OCI-LY1 (cell line): ENCODE results near the gene SUFU.

Experiments
- EZH2 ChIP-seq: fragments of 200-600 bp; sonication (generic), shearing (Covaris generic); IDR thresholded peaks from 2 replicates; pipeline ENCODE4 v1.8.0; 2017; ENCODE audit warnings: borderline replicate concordance, mixed run types, mild to moderate bottlenecking, antibody characterized with exemption, low read length, moderate library complexity, mixed read lengths
- TF ChIP-seq, protein P1 (sequence below): fragments of 200-600 bp; sonication (generic), shearing (Covaris generic); IDR thresholded peaks from 2 replicates; pipeline ENCODE4 v1.5.1; 2017; ENCODE audit warnings: mild to moderate bottlenecking, antibody characterized with exemption, low read length, moderate library complexity, mixed read lengths

DNA sequence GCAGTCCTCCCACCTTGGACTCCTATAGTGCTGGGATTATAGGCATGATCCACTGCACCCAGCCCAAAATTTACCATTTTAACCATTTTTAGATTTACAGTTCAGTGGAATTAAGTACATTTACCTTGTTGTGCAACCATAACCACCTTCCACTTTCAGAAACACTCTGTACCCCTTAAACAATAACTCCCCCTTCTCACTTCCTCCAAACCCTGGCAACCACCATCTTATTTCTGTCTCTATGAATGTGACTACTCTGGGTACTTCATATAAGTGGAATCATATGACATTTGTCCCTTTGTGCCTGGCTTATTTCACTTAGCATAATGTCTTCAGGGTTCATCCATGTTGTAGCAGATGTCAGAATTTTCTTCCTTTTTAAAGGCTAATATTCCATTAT lies 33.6 kb downstream of the SUFU start:
- TF ChIP-seq, protein P1, sequence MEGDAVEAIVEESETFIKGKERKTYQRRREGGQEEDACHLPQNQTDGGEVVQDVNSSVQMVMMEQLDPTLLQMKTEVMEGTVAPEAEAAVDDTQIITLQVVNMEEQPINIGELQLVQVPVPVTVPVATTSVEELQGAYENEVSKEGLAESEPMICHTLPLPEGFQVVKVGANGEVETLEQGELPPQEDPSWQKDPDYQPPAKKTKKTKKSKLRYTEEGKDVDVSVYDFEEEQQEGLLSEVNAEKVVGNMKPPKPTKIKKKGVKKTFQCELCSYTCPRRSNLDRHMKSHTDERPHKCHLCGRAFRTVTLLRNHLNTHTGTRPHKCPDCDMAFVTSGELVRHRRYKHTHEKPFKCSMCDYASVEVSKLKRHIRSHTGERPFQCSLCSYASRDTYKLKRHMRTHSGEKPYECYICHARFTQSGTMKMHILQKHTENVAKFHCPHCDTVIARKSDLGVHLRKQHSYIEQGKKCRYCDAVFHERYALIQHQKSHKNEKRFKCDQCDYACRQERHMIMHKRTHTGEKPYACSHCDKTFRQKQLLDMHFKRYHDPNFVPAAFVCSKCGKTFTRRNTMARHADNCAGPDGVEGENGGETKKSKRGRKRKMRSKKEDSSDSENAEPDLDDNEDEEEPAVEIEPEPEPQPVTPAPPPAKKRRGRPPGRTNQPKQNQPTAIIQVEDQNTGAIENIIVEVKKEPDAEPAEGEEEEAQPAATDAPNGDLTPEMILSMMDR: no peak
- no peak for TF ChIP-seq EZH2
